PC-3 (cell line): ENCODE data around the gene BCAS1.

Experiments
- CTCF ChIP-seq: fragments of 300-600 bp; sonication (generic); conservative IDR thresholded peaks from 2 replicates; pipeline ENCODE4 v1.5.1; 2017; ENCODE audit warnings: antibody characterized with exemption, low read depth, mild to moderate bottlenecking, low read length
- EZH2 ChIP-seq: fragments of 300-600 bp; sonication (generic); IDR thresholded peaks from one replicate; pipeline ENCODE4 v1.6.1; 2017; ENCODE audit warnings: antibody characterized with exemption, mild to moderate bottlenecking, low read length; ENCODE audit not compliant: unreplicated experiment

DNA sequence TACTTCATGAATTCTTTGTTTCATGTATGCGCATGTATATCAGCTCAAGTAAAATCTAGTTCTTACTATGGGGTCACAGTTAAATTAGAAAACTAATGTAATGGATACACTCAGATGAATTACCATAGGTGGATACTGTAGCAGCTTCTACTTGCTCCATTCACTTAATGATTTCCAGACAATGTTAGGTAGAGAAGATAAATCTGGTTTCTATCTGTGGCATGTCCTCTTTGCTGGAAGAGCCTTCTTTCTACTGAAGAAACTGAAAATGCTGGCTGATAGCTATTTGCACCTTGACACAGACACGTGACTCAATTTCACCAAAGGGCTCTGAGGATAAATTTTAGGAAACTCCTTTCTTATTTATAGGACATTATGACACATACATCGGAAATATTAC lies 49.5 kb downstream of the BCAS1 start:
- no peak for TF ChIP-seq CTCF
- TF ChIP-seq EZH2 = no peak
